A549 treated with CpdA at 1 μM for 4 hours (cell line): ENCODE measurements around the gene TAS2R5. TPM values are rescaled to one million over a fixed set of nuclear protein-coding genes. Genes with fewer than 3 reads are reported as not detected.

ENCODE experiments used
- total RNA-seq: library from RNA; stranded (reverse); fragments of 200-300 nt; extraction: Qiagen RNA extraction; gene quantifications from 5 replicates; pipeline ENCODE4 v1.2.3, GENCODE V29; 2022; ENCODE audit warnings: low read depth

Gene TAS2R5, protein sequence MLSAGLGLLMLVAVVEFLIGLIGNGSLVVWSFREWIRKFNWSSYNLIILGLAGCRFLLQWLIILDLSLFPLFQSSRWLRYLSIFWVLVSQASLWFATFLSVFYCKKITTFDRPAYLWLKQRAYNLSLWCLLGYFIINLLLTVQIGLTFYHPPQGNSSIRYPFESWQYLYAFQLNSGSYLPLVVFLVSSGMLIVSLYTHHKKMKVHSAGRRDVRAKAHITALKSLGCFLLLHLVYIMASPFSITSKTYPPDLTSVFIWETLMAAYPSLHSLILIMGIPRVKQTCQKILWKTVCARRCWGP
- total RNA-seq, result 0.40 to 0.59 TPM (median 0.54 TPM) in 5 replicates

DNA sequence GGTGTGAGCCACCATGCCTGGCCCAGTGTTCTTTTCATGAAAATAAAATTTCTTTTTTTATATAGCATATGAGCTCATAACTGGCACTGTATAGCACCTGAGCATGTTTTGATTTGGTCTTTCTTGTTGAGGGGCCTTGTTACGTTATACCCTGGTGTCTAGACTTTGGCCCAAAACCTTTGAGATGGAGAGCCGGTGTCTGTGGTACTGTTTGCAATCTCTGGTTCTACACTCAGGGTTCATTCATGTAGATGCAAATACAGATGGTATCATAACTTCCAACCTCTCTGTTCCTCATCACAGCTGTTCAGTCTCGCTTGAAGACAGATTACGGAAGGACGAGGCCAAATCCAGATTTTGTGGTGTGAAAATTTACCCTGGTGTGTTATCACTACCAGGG lies at the start of gene TAS2R5:
Gene TAS2R5, plus strand, starts transcription at position 301 of the 400 bp plus-strand sequence. CDS start 145 bp downstream, outside the sequence.

GRCh38 chr7:141763797-141764196 lies 26.2 kb upstream of the TAS2R5 start, which contains the start of gene TAS2R3:
Gene TAS2R3, plus strand, starts transcription at chr7:141764097. Its CDS starts 62 bp downstream, at chr7:141764159.

GRCh38 chr7:141776374-141776773 lies 13.6 kb upstream of the TAS2R5 start, which contains the start of gene TAS2R4:
Gene TAS2R4, plus strand, starts transcription at chr7:141776674. Its CDS starts 1,815 bp downstream, at chr7:141778489.

Other genes starting within 250 kb of the TAS2R5 start
- gene AGK, start 238.8 kb upstream of the TAS2R5 start, total RNA-seq, result 27.6 to 36.7 TPM (median 28.4 TPM) in 5 replicates
- gene DENND11, start 88.1 kb upstream of the TAS2R5 start, total RNA-seq, result 6.0 to 7.6 TPM (median 6.9 TPM) in 5 replicates
- 0.03 TPM in 1 of 5 replicates, not detected in the others for gene WEE2, start 81.9 kb upstream of the TAS2R5 start, total RNA-seq
- gene SSBP1, start 51.9 kb upstream of the TAS2R5 start, total RNA-seq, result 287 to 354 TPM (median 309 TPM) in 5 replicates
- not detected in 5 replicates for gene TAS2R3, start 26.1 kb upstream of the TAS2R5 start, total RNA-seq
- gene TAS2R4, start 13.5 kb upstream of the TAS2R5 start, total RNA-seq, result 0.06 to 0.26 TPM (median 0.12 TPM) in 5 replicates
- gene PRSS37, start 51.3 kb downstream of the TAS2R5 start, total RNA-seq, result not detected in 5 replicates
- not detected in 5 replicates for gene OR9A4, start 126.2 kb downstream of the TAS2R5 start, total RNA-seq
- not detected in 5 replicates for gene CLEC5A, start 156.8 kb downstream of the TAS2R5 start, total RNA-seq
- not detected in 5 replicates for gene TAS2R38, start 183.6 kb downstream of the TAS2R5 start, total RNA-seq
- 0.27 to 0.44 TPM (median 0.40 TPM) in 5 replicates for gene MGAM, start 205.7 kb downstream of the TAS2R5 start, total RNA-seq